Ovary (tissue), 3 donors: ENCODE results near the gene NTNG2.

Source experiments
- CTCF ChIP-seq, 3 donors: fragments of 450-650 bp in 2 of 3; fragments of 200-600 bp in 1 of 3; IDR thresholded peaks; one replicate each; pipeline versions ENCODE4 v1.5.1 to v1.8.0; 2016 to 2022; ENCODE audit warnings: antibody characterized with exemption in 3 of 3, mild to moderate bottlenecking in 1 of 3
- POLR2A ChIP-seq: fragments of 450-650 bp; IDR thresholded peaks from one replicate; pipeline ENCODE4 v1.6.1; 2017; ENCODE audit warnings: antibody characterized with exemption, mild to moderate bottlenecking, moderate library complexity
- donor health status: DM: no; HTN: no; CAD: no.

- TF ChIP-seq CTCF (IDR thresholded peaks at IDR 0.05) (no peak), POLR2A (no peak)
Observed at GRCh38 chr9:132238992-132239391, 77.1 kb downstream of the NTNG2 start.
